Stimulated activated CD4-positive, alpha-beta T cell treated with anti-CD3 and anti-CD28 coated beads, Interleukin-1b, Interleukin-23, amount 100 ng/mL, for 24 hours (primary cell): ENCODE results near the gene MUTYH.

ENCODE experiments used
- DNase-seq, 4 experiments: peaks; one replicate each; pipeline ENCODE4 v3.0.0-alpha.2; 2020; ENCODE audit warnings: low read depth in 4 of 4, low spot score in 1 of 4

Gene MUTYH

GRCh38 chr1:45351508-45351907, 11.3 kb upstream of the MUTYH start:
- DNase-seq, result no peak

DNA sequence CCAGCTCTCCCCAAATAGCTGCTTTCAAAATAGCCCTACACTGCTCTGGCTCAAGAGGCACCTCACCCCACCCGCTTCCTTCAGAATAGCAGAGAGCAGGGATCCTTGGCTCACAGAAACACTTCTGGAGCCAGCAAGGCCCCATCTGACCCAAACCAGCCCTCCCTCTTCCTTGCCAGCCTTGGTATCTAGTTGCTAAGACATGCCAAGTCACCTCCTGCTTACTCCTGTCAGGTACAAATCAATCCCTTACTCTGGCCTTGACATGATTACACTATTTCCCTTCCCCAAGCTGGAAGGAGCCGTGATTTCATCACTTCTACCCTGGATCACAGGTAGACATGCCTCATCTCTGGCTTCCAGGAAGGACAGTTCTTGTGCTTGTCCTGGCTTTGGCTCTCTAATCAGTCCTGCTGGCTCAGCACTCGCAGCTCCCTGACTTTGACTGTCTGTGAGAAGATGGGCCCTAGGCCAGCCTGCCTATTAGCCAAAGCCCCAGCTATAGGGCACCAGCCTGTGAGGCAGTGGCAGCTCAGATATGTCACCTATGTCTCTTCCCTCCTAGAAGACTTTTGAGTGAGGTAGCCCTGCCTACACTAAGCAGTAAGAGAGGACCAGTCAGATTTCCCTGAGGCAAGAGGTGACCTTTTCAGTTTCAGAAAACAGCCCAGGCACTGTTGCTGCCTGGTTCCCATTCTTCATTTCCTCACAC, 8.9 kb upstream of the MUTYH start:
- DNase-seq, result no peak

- DNase-seq, result no peak
Observed at GRCh38 chr1:45348609-45348965, 8.3 kb upstream of the MUTYH start.

- no peak for DNase-seq
Observed at GRCh38 chr1:45348020-45348419, 7.8 kb upstream of the MUTYH start.

DNA sequence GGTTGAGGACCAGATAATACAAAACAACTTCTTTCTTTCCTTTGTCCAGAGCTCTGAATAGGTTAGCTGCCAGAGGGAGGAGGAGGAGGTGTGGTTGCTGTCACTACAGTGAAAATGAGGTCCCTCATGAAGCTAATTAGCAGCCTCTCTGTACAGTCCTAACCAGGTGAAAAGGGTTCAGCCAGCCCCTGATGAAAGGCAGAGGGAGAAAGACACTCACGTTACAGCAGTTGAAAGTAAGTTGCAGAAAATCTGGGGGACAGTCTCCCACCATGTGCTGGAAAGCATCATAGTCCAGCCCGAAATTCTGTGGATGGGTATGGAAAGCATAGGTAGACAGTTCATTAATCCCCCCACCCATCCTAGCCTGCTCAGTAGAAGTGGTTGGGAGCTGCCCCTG, 6.2 kb upstream of the MUTYH start:
- DNase-seq, result no peak

DNA sequence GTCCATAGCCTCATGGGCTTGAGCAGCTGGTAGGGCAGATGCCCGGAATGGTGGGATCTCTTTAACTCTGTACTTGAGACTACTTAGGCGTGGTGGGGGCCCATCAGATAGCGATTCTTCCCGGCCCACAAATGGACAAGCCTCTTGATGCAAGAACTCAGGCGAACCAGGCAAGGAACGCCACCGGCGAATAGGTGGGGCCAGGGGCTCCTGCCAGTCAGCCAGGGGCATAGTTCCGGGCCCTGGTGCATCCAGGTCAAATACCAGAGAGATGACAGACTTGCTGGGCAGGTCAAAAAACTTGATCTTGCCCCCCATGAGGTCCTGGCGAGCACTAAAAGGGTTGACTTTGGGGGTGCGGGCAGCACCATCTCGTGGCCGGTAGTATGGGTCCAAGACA, 4.8 kb upstream of the MUTYH start:
- no peak for DNase-seq

DNA sequence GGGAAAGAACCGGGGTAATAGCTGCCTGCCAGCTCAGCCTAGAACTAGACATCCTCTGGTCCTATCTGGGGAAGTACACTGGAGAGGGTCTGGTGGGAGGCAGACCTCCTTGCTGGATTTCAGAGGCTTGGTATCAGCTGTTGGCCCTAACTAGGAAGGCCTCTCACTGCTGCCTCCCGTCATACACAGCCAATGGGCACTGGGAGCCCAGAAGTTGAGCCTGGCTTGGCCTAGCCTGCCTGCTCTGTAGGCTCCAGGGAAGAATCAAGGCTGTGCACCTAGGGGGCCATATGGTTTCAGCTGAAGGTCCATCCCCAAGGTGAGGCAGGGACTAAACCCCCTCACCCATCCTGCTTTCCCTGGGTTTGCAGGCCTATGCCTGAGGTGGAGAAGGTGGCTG, 4.3 kb upstream of the MUTYH start:
- no peak for DNase-seq

DNA sequence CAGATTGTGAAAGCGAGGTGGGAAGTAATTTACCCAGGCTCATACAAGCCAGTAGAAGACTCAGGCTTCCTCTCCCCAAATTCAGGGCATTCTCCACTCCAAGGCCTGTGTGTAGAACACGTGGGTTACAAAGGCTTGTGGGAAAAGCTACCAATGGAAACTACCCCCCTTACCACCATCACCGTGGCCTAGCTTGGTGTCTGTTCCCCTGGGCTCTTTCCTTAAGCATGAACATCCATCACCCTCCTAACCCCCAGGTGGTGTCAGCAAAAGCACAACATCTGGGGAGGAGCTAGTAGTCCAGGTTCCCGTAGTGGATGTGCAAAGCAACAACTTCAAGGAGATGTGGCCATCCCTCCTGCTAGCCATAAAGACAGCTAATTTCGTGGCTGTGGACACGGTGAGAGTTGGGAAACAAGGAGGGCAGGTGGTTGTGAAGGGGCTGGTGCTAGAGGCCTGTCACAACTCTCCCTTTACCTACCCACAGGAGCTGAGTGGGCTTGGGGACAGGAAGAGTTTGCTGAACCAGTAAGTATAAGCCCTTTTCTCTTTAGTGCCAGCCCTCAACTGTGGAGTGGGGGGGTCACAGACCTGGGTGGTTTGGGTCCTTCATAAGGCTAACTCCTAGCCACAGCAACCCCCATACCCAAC, 701 bp upstream of the MUTYH start:
- DNase-seq, result no peak

- DNase-seq, result no peak
Observed at GRCh38 chr1:45337630-45338325, 2.5 kb downstream of the MUTYH start.

GRCh38 chr1:45335855-45336324, 4.3 kb downstream of the MUTYH start:
- DNase-seq, result no peak

DNA sequence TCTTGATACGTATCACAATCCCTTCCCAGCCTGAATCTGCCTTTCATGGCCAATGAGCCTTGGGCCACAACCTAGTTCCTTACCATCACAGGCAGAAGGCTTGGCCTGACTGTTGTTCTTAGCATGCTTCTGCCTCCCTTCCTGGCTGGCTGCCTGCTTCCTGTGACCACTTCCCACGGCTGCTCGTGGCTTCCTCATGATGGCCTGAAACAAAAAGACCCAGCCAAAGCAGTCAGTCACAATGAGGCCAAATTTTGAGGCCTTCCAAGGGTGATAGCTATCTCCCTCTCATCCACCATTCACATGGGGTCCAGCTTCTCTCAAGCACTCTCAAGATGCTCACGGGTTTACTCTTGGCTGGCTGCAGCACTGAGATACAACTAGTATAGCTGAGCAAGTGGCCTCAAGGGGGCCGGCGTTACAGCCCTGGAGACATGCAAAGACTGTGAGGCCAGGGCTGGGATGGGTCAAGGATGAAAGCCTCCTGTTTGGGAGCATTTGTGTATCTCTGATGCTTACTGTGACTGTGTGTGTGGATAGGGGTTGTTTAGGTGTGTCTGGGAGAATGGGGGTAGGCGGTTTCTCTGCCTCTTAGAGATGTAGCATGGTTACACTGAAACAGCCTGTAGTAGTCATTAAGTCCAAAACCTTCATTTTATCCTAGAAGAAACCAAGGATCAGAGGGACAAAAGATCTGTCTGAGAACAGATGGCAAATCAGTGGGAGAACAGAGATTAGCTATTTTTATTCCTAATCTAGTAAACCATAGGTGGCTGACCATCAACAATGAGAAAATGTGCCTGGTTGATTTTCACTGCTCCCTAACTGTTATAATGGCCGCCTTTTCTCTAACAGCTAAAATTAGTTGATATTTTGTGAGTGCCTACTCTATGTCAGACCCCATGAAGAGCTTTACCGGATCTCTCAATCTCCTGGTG, 5.7 kb downstream of the MUTYH start:
- no peak for DNase-seq

DNA sequence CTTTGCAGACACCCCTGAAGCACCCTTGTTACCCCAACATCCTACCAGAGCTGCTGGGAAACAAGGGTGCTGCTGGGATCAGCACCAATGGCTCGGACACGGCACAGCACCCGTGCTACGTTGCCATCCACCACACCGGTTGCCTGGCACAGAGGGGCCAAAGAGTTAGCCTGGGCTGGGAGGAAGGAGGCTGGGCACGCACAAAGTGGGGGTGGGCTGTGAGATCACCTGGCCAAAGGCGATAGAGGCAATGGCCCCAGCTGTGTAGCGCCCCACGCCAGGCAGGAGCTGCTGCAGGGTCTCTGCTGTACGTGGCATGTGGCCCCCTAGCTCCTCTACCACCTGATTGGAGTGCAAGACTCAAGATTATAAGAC, 7.9 kb downstream of the MUTYH start:
- no peak for DNase-seq

DNA sequence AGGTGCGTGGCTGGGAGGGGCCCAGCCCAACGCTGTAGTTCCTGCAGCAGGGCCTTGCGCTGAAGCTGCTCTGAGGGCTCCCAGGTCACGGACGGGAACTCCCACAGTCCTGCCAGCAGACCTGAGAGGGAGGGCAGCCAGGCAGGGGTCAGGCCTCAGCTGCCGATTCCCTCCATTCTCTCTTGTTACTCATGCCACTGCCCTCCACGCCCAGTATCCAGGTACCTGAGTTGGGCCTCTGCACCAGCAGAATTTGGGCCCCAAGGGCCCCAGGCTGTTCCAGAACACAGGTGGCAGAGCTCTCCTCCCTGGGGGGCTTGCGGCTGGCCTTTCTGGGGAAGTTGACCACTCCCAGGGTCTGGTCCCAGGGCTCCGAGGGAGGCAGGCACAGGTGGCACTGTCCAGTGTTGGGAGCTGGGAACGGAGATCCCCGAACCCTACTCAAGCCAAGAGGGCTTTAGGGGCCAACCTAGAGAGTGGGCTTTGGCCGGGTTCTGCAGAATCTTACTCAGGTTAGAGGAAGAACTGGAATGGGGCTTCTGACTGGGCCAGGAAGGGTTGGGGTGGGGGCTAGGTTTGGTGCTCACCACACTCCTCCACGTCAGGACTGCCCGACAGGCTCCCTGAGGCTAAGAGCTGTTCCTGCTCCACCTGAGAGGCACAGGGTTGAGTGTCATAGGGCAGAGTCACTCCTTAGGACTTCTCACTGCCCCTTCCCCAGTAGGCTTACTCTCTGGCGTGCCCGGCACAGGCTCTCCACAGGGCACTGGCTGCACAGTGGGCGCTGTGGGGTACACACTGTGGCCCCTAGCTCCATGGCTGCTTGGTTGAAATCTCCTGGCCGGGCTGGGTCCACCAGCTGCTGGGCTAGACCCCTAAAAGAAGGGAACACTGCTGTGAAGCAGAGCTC, 8.5 kb downstream of the MUTYH start:
- DNase-seq, result no peak

DNA sequence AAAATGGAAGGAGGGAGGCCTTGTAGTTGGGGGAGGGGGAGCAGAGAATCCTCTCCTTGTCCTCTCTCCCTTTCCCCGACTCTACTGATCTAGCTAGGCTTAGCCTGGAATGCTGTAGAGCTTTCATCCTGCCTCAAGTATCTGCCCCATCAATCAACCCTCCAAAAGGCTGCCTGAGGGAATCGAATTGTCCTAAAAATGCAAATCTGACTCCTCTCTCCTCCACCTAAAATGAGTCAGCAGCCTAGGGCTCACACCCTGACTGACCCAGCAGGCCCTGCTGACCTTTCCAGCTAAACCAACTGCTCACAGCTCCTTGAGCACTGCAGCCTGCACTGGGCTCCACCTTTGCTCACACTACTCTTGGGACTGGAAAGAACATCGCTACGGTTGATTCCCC, 10.8 kb downstream of the MUTYH start:
- DNase-seq, result no peak

- DNase-seq, result no peak
Observed at GRCh38 chr1:45328680-45329079, 11.6 kb downstream of the MUTYH start.

DNA sequence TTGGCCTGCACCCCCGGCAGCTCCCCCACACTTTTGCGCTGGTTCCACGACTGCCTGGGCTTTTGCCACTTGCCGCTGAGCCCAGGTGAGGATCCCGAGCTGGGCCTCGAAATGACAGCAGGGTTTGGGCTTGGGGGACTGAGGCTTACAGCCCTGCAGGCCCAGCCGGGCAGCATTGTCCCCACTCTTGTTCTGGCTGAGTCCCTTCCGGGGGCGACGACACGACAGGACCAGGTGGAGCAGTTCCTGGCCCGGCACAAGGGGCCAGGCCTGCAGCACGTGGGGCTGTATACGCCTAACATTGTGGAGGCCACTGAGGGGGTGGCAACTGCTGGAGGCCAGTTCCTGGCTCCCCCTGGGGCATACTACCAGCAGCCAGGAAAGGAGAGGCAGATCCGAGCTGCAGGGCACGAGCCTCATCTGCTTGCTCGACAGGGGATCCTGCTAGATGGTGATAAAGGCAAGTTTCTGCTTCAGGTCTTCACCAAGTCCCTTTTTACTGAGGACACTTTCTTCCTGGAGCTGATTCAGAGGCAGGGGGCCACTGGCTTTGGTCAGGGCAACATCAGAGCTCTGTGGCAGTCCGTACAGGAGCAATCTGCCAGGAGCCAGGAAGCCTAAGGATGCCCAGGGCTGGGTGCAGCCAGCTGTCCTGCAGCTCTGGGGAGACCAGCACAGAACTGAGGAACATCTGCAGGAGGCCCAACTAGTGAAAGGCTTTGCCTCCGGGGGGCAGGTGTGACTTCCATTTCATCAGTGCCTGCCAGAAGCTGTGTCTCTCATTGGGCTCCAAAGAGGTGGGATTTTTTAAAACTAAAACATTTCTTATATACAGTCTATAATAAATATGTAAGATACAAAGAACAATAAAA, 12.4 kb downstream of the MUTYH start:
- DNase-seq, result no peak

DNA sequence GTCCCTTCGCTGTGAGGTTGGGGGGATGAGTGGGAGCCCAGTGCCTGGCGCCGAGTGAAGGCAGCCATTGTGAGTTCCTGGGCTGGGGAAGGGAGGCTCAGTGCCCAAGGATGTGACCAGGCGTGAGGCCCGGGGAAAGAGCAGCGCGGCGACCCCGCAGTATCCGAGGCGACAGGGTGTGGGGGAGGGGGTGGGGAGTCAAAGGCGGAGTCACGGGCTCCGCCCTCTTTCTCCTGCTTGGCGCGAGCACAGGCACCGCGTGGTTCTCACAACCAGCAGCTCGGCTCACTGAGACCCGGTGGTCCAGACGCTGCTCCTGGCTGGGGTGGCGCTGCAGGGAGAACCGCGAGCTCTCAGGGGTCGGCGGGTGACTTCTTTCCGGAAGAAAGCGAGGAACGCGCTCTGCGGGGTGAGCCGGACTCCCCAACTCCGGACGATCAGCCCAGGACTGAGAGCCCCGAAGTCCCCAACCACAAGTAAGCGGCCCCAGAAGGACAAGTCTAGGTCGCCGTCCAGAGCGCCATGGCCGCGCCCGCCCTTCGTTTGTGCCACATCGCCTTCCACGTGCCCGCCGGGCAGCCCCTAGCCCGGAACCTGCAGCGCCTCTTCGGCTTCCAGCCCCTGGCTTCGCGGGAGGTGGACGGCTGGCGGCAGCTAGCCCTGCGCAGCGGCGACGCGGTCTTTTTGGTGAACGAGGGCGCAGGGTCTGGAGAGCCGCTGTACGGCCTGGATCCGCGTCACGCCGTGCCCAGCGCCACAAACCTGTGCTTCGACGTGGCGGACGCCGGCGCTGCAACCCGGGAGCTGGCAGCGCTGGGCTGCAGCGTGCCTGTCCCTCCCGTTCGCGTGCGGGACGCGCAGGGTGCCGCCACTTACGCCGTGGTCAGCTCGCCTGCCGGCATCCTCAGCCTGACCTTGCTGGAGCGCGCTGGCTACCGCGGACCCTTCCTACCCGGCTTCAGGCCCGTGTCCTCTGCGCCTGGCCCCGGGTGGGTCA, 13.3 kb downstream of the MUTYH start, which contains the start of gene HPDL:
Gene HPDL, plus strand, starts transcription at position 269 of the 997 bp plus-strand sequence. Its CDS starts 254 bp downstream, at position 523.
- peak; percentile 38 to 81 (median 60) for DNase-seq
